SH-SY5Y (cell line): Measurements from ENCODE around the gene NSD2.

Experiments
- GATA2 ChIP-seq: IDR thresholded peaks from 2 replicates; pipeline ENCODE4 v1.6.1; 2011; ENCODE audit warnings: mild to moderate bottlenecking, low read depth, low read length
- GATA3 ChIP-seq: IDR thresholded peaks from 2 replicates; pipeline ENCODE4 v1.6.1; 2011; ENCODE audit warnings: low read depth, mild to moderate bottlenecking, low read length, moderate library complexity

DNA sequence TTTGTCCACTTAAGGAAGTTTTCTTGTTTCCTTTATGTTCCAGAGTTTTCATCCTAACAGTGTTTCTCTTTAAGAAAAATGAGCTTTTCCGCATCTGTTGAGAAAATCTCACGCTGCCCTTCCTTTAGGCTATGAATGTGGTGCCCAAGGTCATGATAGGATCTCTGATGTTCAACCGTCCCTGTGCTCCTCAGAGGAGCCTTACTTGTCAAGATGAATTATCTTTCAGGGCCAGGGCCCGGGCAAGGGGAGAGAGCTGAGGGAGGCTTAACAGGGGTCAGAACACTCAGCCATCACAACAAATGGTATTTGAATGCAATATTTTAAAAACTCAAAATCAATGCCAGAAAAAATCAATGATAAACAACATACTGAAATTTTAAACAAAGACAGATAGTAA lies 143.8 kb downstream of the NSD2 start:
- TF ChIP-seq GATA2 (no peak), GATA3 (no peak)
